Panc1 (cell line): ENCODE results near the gene MADD. TPM values are rescaled to one million over a fixed set of nuclear protein-coding genes. Genes with fewer than 3 reads are reported as not detected.
"Not testable (repeated sequence)": the region's sequence is repeated elsewhere in the genome, so short reads cannot be mapped to it uniquely, and the experiment has no call there.

Source experiments
- ATAC-seq: fragments of 200-7000 bp; cut with Tn5 transposase; 2 replicates; pipeline ENCODE4 v1.9.1; 2020; ENCODE audit warnings: mild to moderate bottlenecking, moderate library complexity
- BruUV-seq: library from RNA; stranded (reverse); fragments of 400-500 nt; replicated peaks from 2 replicates; lab custom pipeline; 2021; lab: Mats Ljungman, UMichigan
- CTCF ChIA-PET: fragments of 300-600 bp; sonication (Branson Sonifier 250); formaldehyde crosslinking; loops from one replicate; lab custom pipeline; 2022; ENCODE audit warnings: antibody characterized with exemption; lab: Charles Lee
- POLR2A ChIA-PET: fragments of 300-600 bp; sonication (Branson Sonifier 250); formaldehyde crosslinking; loops from one replicate; lab custom pipeline; 2022; ENCODE audit warnings: antibody characterized with exemption; lab: Charles Lee
- DNase-seq: peaks from one replicate; pipeline ENCODE4 v3.0.0-alpha.2; 2010; ENCODE audit warnings: low read depth, low spot score
- H3K27ac ChIP-seq: 2 replicates; pipeline ENCODE4 v1.5.1; 2011; ENCODE audit warnings: mild to moderate bottlenecking, low read length, inconsistent platforms
- H3K27me3 ChIP-seq: fragments of 200-500 bp; sonication (Bioruptor generic); 2 replicates; pipeline ENCODE4 v1.6.0; 2014; ENCODE audit warnings: low read length, inconsistent platforms; ENCODE audit not compliant: control insufficient read depth, insufficient read depth
- H3K36me3 ChIP-seq: fragments of 200-500 bp; sonication (Bioruptor generic); 2 replicates; pipeline ENCODE4 v1.5.1; 2014; ENCODE audit warnings: inconsistent platforms, mild to moderate bottlenecking, low read length, moderate library complexity; ENCODE audit not compliant: control insufficient read depth, insufficient read depth
- H3K4me1 ChIP-seq: 2 replicates; pipeline ENCODE4 v1.5.1; 2011; ENCODE audit warnings: inconsistent platforms, mild to moderate bottlenecking, low read length, moderate library complexity; ENCODE audit not compliant: control insufficient read depth, insufficient read depth
- H3K4me3 ChIP-seq, 2 experiments: 2 replicates each; pipeline ENCODE4 v1.5.1; 2011 to 2012; ENCODE audit warnings: low read depth in 2 of 2, low read length in 2 of 2, mild to moderate bottlenecking in 2 of 2, inconsistent platforms in 1 of 2, moderate library complexity in 1 of 2
- H3K9me3 ChIP-seq: fragments of 200-500 bp; sonication (Bioruptor generic); 2 replicates; pipeline ENCODE4 v1.5.1; 2014; ENCODE audit warnings: low read depth, mild to moderate bottlenecking, inconsistent platforms, low read length, moderate library complexity; ENCODE audit not compliant: control insufficient read depth, insufficient read depth
- POLR2AphosphoS5 ChIP-seq: IDR thresholded peaks from 2 replicates; pipeline ENCODE4 v1.6.1; 2012; ENCODE audit warnings: mild to moderate bottlenecking, low read depth, low read length, moderate library complexity
- SIN3A ChIP-seq: IDR thresholded peaks from 2 replicates; pipeline ENCODE4 v1.6.1; 2012; ENCODE audit warnings: low read depth, mild to moderate bottlenecking, low read length, moderate library complexity, borderline replicate concordance; ENCODE audit not compliant: insufficient read depth
- TCF7L2 ChIP-seq: IDR thresholded peaks from 2 replicates; pipeline ENCODE4 v1.6.1; 2011; ENCODE audit warnings: mild to moderate bottlenecking, low read depth, low read length, inconsistent platforms
- in situ Hi-C: cut with HindIII; loops from 2 replicates; pipeline ENCODE4 v1.10.0; 2016; ENCODE audit warnings: low sequenced_read_pairs, low pct_unique_long_range_greater_than_20kb
- intact Hi-C: fragments of 100-400 bp; cut with micrococcal nuclease; formaldehyde crosslinking; loops from one replicate; pipeline ENCODE4 v1.10.0; 2022; ENCODE audit not compliant: unreplicated experiment
- total RNA-seq: library from RNA; stranded (reverse); gene quantifications from one replicate; pipeline ENCODE4 v1.2.1, GENCODE V29; 2021; ENCODE audit not compliant: unreplicated experiment
- TF ChIP-seq, protein P1 (sequence below): fragments of 450-650 bp; IDR thresholded peaks from 2 replicates; pipeline ENCODE4 v1.5.1; 2017; ENCODE audit warnings: mild to moderate bottlenecking
- TF ChIP-seq, protein P2 (sequence below), 2 experiments: IDR thresholded peaks; 2 replicates each; pipeline ENCODE4 v1.6.1; 2011 to 2012; ENCODE audit warnings: low read depth in 2 of 2, control low read depth in 1 of 2, low read length in 1 of 2, mild to moderate bottlenecking in 1 of 2, moderate library complexity in 1 of 2; ENCODE audit not compliant: insufficient read depth in 1 of 2

The MADD gene
- total RNA-seq, 1 experiment from 2014 or later, result 51.1 TPM

DNA sequence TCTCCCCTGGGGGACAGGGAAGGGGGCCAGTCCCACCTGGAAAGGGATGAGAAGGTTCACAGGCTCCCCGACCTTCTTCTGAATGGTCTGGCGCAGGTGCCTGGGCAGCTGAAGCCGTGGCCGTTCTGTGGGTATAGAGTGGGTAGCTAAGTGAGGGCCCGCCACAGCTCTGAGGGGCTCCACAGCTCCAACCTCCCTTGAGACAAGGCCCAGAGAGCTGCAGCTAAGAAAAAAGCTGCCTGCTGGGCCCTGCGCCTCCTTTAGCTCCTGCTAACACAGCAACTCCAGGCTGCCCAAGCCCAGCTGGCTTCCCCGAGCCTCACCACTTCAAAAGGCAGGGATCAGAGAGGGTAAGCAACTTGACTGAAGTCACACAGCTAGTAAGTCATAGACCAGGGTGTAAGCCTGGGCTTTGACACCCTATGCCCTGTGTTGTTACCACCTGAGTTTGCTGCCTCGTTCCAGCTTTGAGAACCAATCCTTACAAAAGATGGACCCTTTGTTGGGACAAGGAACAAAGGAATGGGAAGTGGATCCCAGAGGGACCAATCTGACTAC is 64.0 kb downstream of the MADD start:
- ATAC-seq (no peak), DNase-seq (no peak)
- Histone ChIP-seq H3K36me3 (no peaks in the 10 kb centered on the region), H3K9me3 (no peaks in the 10 kb centered on the region), H3K4me3 (no peak overlapping the region), H3K27ac (no peak overlapping the region), H3K4me1 (no peaks in the 10 kb centered on the region), H3K27me3 (no peaks in the 10 kb centered on the region)
- ChIA-PET POLR2A (no interaction called here), CTCF (interaction anchor here (1.1 kb wide), 1 partner anchor 76 kb away, joined by 3 read pairs; the partner anchor contains the start of gene NR1H3)
- TF ChIP-seq TCF7L2 (no peak), SIN3A (no peak), POLR2AphosphoS5 (no peak)
- TF ChIP-seq, protein P1, sequence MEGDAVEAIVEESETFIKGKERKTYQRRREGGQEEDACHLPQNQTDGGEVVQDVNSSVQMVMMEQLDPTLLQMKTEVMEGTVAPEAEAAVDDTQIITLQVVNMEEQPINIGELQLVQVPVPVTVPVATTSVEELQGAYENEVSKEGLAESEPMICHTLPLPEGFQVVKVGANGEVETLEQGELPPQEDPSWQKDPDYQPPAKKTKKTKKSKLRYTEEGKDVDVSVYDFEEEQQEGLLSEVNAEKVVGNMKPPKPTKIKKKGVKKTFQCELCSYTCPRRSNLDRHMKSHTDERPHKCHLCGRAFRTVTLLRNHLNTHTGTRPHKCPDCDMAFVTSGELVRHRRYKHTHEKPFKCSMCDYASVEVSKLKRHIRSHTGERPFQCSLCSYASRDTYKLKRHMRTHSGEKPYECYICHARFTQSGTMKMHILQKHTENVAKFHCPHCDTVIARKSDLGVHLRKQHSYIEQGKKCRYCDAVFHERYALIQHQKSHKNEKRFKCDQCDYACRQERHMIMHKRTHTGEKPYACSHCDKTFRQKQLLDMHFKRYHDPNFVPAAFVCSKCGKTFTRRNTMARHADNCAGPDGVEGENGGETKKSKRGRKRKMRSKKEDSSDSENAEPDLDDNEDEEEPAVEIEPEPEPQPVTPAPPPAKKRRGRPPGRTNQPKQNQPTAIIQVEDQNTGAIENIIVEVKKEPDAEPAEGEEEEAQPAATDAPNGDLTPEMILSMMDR, result no peak
- TF ChIP-seq, protein P2, sequence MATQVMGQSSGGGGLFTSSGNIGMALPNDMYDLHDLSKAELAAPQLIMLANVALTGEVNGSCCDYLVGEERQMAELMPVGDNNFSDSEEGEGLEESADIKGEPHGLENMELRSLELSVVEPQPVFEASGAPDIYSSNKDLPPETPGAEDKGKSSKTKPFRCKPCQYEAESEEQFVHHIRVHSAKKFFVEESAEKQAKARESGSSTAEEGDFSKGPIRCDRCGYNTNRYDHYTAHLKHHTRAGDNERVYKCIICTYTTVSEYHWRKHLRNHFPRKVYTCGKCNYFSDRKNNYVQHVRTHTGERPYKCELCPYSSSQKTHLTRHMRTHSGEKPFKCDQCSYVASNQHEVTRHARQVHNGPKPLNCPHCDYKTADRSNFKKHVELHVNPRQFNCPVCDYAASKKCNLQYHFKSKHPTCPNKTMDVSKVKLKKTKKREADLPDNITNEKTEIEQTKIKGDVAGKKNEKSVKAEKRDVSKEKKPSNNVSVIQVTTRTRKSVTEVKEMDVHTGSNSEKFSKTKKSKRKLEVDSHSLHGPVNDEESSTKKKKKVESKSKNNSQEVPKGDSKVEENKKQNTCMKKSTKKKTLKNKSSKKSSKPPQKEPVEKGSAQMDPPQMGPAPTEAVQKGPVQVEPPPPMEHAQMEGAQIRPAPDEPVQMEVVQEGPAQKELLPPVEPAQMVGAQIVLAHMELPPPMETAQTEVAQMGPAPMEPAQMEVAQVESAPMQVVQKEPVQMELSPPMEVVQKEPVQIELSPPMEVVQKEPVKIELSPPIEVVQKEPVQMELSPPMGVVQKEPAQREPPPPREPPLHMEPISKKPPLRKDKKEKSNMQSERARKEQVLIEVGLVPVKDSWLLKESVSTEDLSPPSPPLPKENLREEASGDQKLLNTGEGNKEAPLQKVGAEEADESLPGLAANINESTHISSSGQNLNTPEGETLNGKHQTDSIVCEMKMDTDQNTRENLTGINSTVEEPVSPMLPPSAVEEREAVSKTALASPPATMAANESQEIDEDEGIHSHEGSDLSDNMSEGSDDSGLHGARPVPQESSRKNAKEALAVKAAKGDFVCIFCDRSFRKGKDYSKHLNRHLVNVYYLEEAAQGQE (IDR thresholded peaks at IDR 0.05; ENCODE audit: insufficient read depth in 1 of 2, low read depth in 2 of 2, low read length in 1 of 2), result no peak
- BruUV-seq, result no TSS peak
- intact Hi-C loops (no loop called here), in situ Hi-C loops (no loop called here)

DNA sequence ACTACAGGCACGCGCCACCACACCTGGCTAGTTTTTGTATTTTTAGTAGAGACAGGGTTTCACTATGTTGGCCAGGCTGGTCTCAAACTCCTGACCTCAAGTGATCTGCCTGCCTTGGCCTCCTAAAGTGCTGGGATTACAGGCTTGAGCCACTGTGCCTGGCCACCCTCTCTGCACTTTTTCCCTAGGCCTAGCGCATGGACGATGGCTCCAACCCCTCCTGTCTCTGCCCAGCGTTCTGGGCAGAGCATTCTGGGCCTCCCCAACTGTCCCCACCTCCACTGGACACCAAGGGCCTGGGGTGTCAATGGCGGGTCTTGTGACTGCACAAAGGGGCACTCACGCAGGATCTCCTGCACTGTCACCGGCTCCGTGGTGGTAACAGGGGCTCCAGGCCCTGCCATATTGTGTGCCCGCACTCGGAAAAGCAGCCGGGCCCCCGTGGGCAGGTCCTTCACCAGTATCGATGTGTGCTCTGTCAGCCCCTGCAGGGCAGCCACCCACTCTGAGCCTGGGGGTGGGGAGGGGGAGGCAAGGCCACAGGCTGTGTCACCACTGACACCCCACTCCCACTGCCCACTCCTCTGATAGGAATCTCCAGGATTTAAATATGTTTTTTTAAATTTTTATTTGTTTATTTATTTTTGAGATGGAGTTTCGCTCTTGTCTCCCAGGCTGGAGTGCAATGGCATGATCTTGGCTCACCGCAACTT is 64.9 kb downstream of the MADD start:
- ATAC-seq, H3K4me3 ChIP-seq, intact Hi-C loops, H3K4me1 ChIP-seq, H3K27me3 ChIP-seq, in situ Hi-C loops, BruUV-seq, CTCF ChIA-PET, H3K36me3 ChIP-seq, POLR2A ChIA-PET, H3K9me3 ChIP-seq, DNase-seq, H3K27ac ChIP-seq: not testable (repeated sequence)

DNA sequence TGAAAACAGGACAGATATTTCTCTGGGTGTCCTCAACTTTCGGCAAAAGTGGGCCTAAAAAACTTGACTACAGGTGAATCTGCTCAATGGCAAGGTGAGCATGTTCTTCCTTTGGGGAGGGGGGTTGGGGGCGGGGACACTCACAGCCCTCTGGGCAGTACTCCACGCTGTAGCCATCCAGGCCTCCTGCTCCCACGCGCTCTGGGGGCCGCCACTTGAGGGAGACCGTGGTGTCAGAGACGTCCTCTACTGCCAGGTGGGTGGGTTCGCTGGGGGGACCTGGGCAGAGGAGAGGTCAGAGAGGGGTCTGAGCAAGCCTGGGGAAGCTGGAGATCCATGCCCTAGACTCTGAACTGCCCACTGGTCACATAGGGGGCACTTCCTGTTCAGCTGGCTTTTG is 65.8 kb downstream of the MADD start:
- Histone ChIP-seq H3K4me3 (no peak overlapping the region), H3K36me3 (no peaks in the 10 kb centered on the region), H3K27me3 (no peaks in the 10 kb centered on the region), H3K9me3 (no peaks in the 10 kb centered on the region), H3K4me1 (no peaks in the 10 kb centered on the region), H3K27ac (no peak overlapping the region)
- POLR2A ChIA-PET, result interaction anchor here (0.5 kb wide), 1 partner anchor 27 kb away, joined by 6 read pairs; no protein-coding TSS in a partner anchor
- DNase-seq (no peak), ATAC-seq (no peak)
- intact Hi-C loops, result no loop called here
- CTCF ChIA-PET, result no interaction called here
- BruUV-seq, result no TSS peak
- no peak for TF ChIP-seq TCF7L2
- TF ChIP-seq SIN3A, result no peak
- TF ChIP-seq POLR2AphosphoS5, result no peak
- in situ Hi-C loops, result no loop called here
